ENCODE measurements around the gene WDR4.
"Not testable (repeated sequence)": the region's sequence is repeated elsewhere in the genome, so short reads cannot be mapped to it uniquely, and the experiment has no call there.

The WDR4 gene

GRCh38 chr21:42875811-42876210 is 3.5 kb downstream of the WDR4 start:
- DNase-seq (ENCODE audit: low spot score), result not testable (repeated sequence)

GRCh38 chr21:42873096-42873495 is 6.2 kb downstream of the WDR4 start:
- DNase-seq (ENCODE audit: low spot score), result no peak

- DNase-seq (ENCODE audit: low spot score), result no peak
Observed at GRCh38 chr21:42868196-42868595, 11.1 kb downstream of the WDR4 start.

- no peak for DNase-seq (ENCODE audit: low spot score)
Observed at GRCh38 chr21:42865776-42866160, 13.6 kb downstream of the WDR4 start.

- DNase-seq (ENCODE audit: low spot score), result no peak
Observed at GRCh38 chr21:42864815-42865775, 14.2 kb downstream of the WDR4 start.

GRCh38 chr21:42864286-42864685 is 15.1 kb downstream of the WDR4 start:
- DNase-seq (ENCODE audit: low spot score), result no peak

- DNase-seq (ENCODE audit: low spot score), result no peak
Observed at GRCh38 chr21:42863504-42863870, 15.9 kb downstream of the WDR4 start.

GRCh38 chr21:42862774-42863503 is 16.4 kb downstream of the WDR4 start:
- DNase-seq (ENCODE audit: low spot score), result no peak

- no peak for DNase-seq (ENCODE audit: low spot score)
Observed at GRCh38 chr21:42861848-42862400, 17.4 kb downstream of the WDR4 start.

GRCh38 chr21:42861311-42861847 is 18.0 kb downstream of the WDR4 start:
- DNase-seq (ENCODE audit: low spot score), result no peak

- DNase-seq (ENCODE audit: low spot score), result no peak
Observed at GRCh38 chr21:42860345-42860744, 19.0 kb downstream of the WDR4 start.

- no peak for DNase-seq (ENCODE audit: low spot score)
Observed at GRCh38 chr21:42859891-42860230, 19.5 kb downstream of the WDR4 start.

GRCh38 chr21:42858957-42859890 is 20.1 kb downstream of the WDR4 start:
- no peak for DNase-seq (ENCODE audit: low spot score)

GRCh38 chr21:42858185-42858847 is 21.0 kb downstream of the WDR4 start:
- DNase-seq (ENCODE audit: low spot score), result no peak

GRCh38 chr21:42857216-42857615 is 22.1 kb downstream of the WDR4 start:
- no peak for DNase-seq (ENCODE audit: low spot score)

GRCh38 chr21:42855937-42856335 is 23.4 kb downstream of the WDR4 start:
- DNase-seq (ENCODE audit: low spot score), result no peak

- DNase-seq (ENCODE audit: low spot score), result no peak
Observed at GRCh38 chr21:42855171-42855936, 24.0 kb downstream of the WDR4 start.

GRCh38 chr21:42854246-42855010 is 24.9 kb downstream of the WDR4 start:
- DNase-seq (ENCODE audit: low spot score), result no peak

GRCh38 chr21:42853621-42854020 is 25.7 kb downstream of the WDR4 start:
- no peak for DNase-seq (ENCODE audit: low spot score)
